SK-N-DZ (cell line): ENCODE data around the gene PRTFDC1.

ENCODE experiments used
- small RNA-seq, 2 experiments: library from RNA; depleted of rRNA; stranded (forward); fragments of <200 nt; gene quantifications; one replicate each; pipeline ENCODE3, GENCODE V24; 2014

PRTFDC1 gene

Small RNAs within 50 kb of the gene (small RNA-seq; reads per million reads assigned to genes)
- 0 reads per million in 2 experiments for gene AL512598.1
- gene RN7SKP241, result 0 to 0.31 reads per million in 2 experiments
